Naive thymus-derived CD8-positive, alpha-beta T cell (primary cell): ENCODE results near the gene CFAP410. TPM values are rescaled to one million over a fixed set of nuclear protein-coding genes. Genes with fewer than 3 reads are reported as not detected.
"Not testable (repeated sequence)": the region's sequence is repeated elsewhere in the genome, so short reads cannot be mapped to it uniquely, and the experiment has no call there.

Experiments used
- ATAC-seq, 2 donors: fragments of 150-1000 bp; cut with Tn5 transposase in 1 of 2; sonication (Bioruptor Pico), chemical (Tn5 transposase) in 1 of 2; 1 replicate in 1 of 2; 2 replicates in 1 of 2; pipeline ENCODE4 v1.10.0; 2021; ENCODE audit warnings: mild to moderate bottlenecking in 2 of 2, moderate library complexity in 2 of 2
- POLR2A ChIA-PET: fragments of 350-600 bp; sonication (Branson Sonifier 250); formaldehyde crosslinking; loops from one replicate; lab custom pipeline; 2021; ENCODE audit warnings: antibody characterized with exemption; lab: Charles Lee
- DNase-seq, 10 donors: peaks; one replicate each; pipeline versions ENCODE4 v3.0.0 to v3.0.0-alpha.2; 2020 to 2022
- H3K27ac Mint-ChIP-seq, 10 donors: one replicate each; pipeline ENCODE4 v1.8.0; 2020 to 2022; ENCODE audit warnings: mild to moderate bottlenecking in 10 of 10, mixed read lengths in 10 of 10, moderate library complexity in 4 of 10, inconsistent platforms in 1 of 10
- H3K27me3 Mint-ChIP-seq, 5 donors: one replicate each; pipeline ENCODE4 v1.8.0; 2021 to 2022; ENCODE audit warnings: mixed read lengths in 5 of 5
- H3K36me3 Mint-ChIP-seq, 3 donors: one replicate each; pipeline ENCODE4 v1.8.0; 2020 to 2022; ENCODE audit warnings: mixed read lengths in 3 of 3, mild to moderate bottlenecking in 2 of 3, inconsistent platforms in 1 of 3
- H3K4me1 Mint-ChIP-seq, 4 donors: one replicate each; pipeline ENCODE4 v1.8.0; 2021 to 2022; ENCODE audit warnings: mixed read lengths in 4 of 4
- H3K4me3 Mint-ChIP-seq, 10 donors: one replicate each; pipeline ENCODE4 v1.8.0; 2020 to 2022; ENCODE audit warnings: mild to moderate bottlenecking in 10 of 10, mixed read lengths in 10 of 10, moderate library complexity in 6 of 10, inconsistent platforms in 1 of 10
- H3K9me3 Mint-ChIP-seq, 9 donors: one replicate each; pipeline ENCODE4 v1.8.0; 2020 to 2022; ENCODE audit warnings: mixed read lengths in 9 of 9, mild to moderate bottlenecking in 3 of 9, inconsistent platforms in 1 of 9, moderate library complexity in 1 of 9
- polyA plus RNA-seq, 3 donors: library from polyadenylated mRNA; unstranded; fragments of 300-500 nt; fragmentation: Illumina TruSeq; gene quantifications; one replicate each; pipeline ENCODE4 v1.2.3, GENCODE V29; 2021
- total RNA-seq, 8 experiments: library from RNA in 2 of 8; stranded (reverse) in 2 of 8; gene quantifications; one replicate each; pipeline ENCODE4 v1.2.3 and lab custom pipeline; 2021 to 2026

Gene CFAP410
- total and polyA plus RNA-seq, 5 experiments from 2014 or later: 23.2 to 60.2 (median 40.6) TPM

DNA sequence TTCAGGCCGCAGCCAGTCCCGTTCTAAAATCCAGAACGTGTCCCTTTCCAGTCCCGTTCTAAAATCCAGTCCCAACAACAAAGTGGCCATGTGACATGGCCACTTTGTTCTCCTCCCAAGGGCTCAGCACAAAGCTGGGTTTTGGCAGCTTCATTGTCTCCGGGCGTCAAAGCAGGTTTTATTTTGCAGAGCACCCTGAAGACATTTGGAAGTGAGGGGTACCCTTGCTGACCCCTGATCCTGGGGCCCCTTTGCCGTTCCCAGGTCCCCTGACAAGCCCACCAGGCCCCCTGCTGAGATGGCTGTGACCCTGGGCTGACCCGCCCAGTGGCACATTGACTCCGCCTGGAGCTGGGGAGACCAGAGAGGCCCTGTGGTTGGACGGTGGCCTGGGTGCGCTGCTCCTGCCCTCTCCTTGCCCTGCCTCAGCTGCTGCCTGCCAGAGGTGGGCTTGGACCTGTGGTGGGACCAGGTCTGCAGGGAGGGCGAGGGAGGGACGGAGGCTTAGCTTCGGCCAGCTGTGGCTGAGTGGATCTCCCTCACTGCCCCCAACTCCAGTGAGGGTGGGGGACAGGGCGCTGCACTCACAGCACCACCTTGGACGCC is 35.1 kb downstream of the CFAP410 start:
- POLR2A ChIA-PET: interaction anchor here (0.6 to 1.8 kb wide), 3 partner anchors 35 to 295 kb away, joined by 3 to 6 read pairs (median 4); partner anchors contain the start of gene CFAP410
- Mint-ChIP-seq H3K4me3 (peak overlapping the region in 2 of 10 donors; percentile 34 to 80), H3K4me1 (peaks cover 24 to 56% (median 49%) of the 10 kb centered on the region in 4 donors), H3K9me3 (no peaks in the 10 kb centered on the region), H3K27ac (peak overlapping the region in 6 of 10 donors; percentile 3 to 88 (median 78)), H3K36me3 (peaks cover 0 to 12% (median 2%) of the 10 kb centered on the region in 3 donors), H3K27me3 (no peaks in the 10 kb centered on the region)
- ATAC-seq: no peak
- DNase-seq: no peak

DNA sequence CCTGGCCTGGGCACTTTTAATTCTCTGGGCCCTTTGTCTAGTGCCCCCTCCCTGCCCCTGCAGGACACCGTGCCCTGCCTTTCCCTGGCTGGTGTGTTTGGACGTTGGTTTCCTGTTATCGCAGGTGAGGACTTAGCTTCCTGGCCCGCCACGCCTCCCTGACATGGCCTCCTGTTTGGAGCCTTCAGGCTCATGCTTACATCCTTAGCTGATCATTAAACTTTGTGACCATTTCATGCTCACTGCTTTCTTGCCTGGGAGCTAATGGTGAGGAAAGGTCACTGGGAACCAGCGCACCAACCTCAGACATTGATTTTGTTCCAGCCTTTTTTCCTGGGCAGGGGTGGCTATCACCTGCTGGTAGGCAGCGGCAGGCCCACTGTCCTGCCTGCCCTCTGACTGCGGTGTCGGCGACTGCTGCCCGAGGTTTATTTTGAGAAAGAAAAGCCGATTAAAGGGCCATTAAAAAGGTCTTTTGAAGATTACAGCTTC is 35.7 kb downstream of the CFAP410 start:
- H3K9me3 Mint-ChIP-seq: no peaks in the 10 kb centered on the region
- peaks cover 0 to 12% (median 2%) of the 10 kb centered on the region in 3 donors for H3K36me3 Mint-ChIP-seq
- H3K27me3 Mint-ChIP-seq: no peaks in the 10 kb centered on the region
- peaks cover 24 to 62% (median 53%) of the 10 kb centered on the region in 4 donors for H3K4me1 Mint-ChIP-seq
- peak overlapping the region; percentile 21 to 87 (median 80) for H3K4me3 Mint-ChIP-seq
- no peak for ATAC-seq
- POLR2A ChIA-PET: interaction anchor here (0.6 to 1.8 kb wide), 3 partner anchors 9 to 295 kb away, joined by 4 to 6 read pairs (median 4); partner anchors contain the start of gene CFAP410
- peak overlapping the region; percentile 60 to 90 (median 84) for H3K27ac Mint-ChIP-seq
- DNase-seq: no peak

DNA sequence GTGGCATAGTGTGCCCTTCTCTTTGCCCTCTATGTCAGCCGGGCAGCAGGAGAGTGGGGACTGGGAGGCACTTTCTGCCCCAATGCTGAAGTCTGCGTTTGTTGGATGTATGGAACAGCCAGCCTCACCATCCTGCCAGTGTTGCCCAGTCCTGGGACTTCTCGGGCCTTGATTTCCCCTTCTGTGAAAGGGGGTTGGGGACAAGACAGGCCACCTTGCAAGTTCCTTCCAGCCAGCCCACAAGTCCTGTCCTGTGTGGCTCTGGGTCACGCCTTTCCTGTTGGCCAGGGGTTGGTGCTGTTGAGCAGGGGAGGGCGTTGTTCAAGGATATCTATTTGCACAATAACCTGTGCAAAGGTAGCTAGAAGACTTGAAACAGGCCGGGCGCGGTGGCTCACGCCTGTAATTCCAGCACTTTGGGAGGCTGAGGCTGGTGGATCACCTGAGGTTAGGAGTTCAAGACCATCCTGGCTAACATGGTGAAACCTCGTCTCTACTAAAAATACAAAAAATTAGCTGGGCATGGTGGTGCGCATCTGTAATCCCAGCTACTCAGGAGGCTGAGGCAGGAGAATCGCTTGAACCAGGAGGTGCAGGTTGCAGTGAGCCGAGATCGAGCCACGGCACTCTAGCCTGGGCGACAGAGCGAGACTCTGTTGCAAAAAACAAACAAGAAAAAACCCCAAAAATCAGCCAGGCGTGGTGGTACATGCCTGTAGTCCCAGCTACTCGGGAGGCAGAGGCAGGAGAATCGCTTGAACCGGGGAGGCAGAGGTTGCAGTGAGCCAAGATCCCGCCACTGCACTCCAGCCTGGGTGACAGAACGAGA is 36.4 kb downstream of the CFAP410 start:
- H3K36me3 Mint-ChIP-seq, ATAC-seq, DNase-seq, H3K9me3 Mint-ChIP-seq, H3K27me3 Mint-ChIP-seq: not testable (repeated sequence)
- peaks cover 25 to 65% (median 58%) of the 10 kb centered on the region in 4 donors for H3K4me1 Mint-ChIP-seq
- POLR2A ChIA-PET: interaction anchor here (1.1 to 1.8 kb wide), 3 partner anchors 8 to 36 kb away, joined by 4 to 7 read pairs (median 6); partner anchors contain the start of gene CFAP410
- H3K27ac Mint-ChIP-seq: peak overlapping the region; percentile 13 to 88 (median 73)
- peak overlapping the region; percentile 54 to 85 (median 80) for H3K4me3 Mint-ChIP-seq

DNA sequence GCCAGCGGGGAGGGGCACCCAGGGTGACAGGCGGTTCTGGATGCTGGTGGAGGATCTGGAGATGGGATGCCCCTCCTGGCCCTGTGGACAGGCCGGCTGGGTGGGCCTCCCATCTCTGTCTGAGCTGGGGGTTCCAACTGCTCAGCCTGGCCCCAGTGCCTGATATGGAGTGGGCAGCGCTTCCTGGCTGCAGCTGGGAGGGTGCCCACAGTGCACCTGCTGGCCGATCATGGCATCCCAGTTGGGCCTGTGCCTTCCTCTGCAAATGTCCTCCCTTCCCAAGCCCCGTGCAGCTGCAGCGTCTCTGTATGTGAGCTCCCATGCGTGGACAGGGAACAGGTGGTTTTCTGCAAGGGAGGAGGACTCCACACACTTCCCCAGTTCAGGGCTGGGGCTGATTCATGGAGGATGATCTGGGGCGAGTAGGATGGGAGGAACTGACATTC is 37.2 kb downstream of the CFAP410 start:
- Mint-ChIP-seq H3K9me3 (no peaks in the 10 kb centered on the region), H3K4me1 (peaks cover 25 to 66% (median 62%) of the 10 kb centered on the region in 4 donors), H3K36me3 (peaks cover 0 to 2% (median 0%) of the 10 kb centered on the region in 3 donors), H3K27ac (peak overlapping the region in 9 of 10 donors; percentile 43 to 83 (median 73)), H3K27me3 (no peaks in the 10 kb centered on the region), H3K4me3 (peak overlapping the region; percentile 48 to 85 (median 76))
- POLR2A ChIA-PET: interaction anchor here (1.8 kb wide), 1 partner anchor 37 kb away, joined by 7 read pairs; the partner anchor contains the start of gene CFAP410
- no peak for ATAC-seq
- DNase-seq: no peak

DNA sequence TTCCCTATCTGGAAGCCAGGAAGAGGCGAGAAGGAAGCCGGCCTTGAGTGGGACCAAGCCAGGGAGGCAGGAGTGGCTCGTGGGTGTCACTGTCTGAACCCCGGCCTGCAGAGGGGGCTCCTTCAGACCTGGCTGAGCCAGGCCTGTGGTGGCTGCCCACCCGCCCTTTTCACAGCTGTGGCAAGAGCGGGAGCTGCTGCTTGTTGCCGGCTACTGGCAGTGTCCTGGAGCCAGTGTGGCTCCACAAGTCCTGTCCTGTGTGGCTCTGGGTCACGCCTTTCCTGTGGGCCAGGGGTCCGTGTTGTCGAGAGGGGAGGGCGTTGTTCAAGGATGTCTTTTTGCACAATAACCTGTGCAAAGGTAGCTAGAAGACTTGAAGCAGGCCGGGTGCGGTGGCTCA is 38.0 kb downstream of the CFAP410 start:
- H3K36me3 Mint-ChIP-seq: no peaks in the 10 kb centered on the region
- DNase-seq: no peak
- H3K9me3 Mint-ChIP-seq: no peaks in the 10 kb centered on the region
- peaks cover 25 to 66% (median 61%) of the 10 kb centered on the region in 4 donors for H3K4me1 Mint-ChIP-seq
- peak overlapping the region; percentile 13 to 82 (median 73) for H3K27ac Mint-ChIP-seq
- H3K27me3 Mint-ChIP-seq: no peaks in the 10 kb centered on the region
- POLR2A ChIA-PET: interaction anchor here (0.6 to 1.8 kb wide), 4 partner anchors 14 to 52 kb away, joined by 3 to 7 read pairs (median 4); partner anchors contain the start of genes CFAP410 and TRPM2
- H3K4me3 Mint-ChIP-seq: peak overlapping the region; percentile 74 to 90 (median 80)
- ATAC-seq: no peak

DNA sequence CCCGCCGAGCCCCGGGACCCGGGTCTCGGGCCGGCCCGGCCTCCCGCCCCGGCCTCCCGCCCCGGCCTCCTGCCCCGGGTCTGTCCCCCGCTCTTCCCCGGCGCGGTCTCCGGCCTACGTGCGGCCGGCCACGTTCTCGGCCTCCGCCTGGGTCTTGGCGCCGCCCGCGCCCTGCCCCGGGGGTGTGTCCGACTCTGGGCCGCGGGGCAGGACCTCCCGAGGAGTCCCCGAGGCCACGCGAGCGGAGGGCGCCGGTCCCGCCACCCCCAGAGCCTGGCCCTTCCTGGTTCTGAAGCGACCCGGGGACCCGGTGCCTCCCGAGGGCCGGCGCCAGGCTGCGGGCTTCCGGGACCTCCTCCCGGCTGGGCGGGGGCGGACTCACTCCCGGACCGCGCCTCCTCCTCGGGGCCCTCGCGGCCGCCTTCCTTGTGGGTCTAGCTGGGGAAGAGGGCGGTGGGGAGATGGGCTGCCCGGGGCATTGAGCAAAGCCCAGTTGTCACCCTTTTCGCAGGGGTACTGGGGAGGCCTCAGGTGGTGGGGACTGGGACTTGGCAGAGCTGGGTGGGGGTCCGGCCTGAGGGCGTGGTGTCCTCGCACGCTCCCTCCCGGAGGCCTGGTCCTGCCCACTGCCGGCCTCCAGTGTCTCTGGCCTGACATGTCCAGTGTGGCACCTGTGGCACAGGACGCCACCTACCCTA is 38.8 kb downstream of the CFAP410 start:
- H3K9me3 Mint-ChIP-seq: no peaks in the 10 kb centered on the region
- peak; percentile 26 to 51 for ATAC-seq

DNA sequence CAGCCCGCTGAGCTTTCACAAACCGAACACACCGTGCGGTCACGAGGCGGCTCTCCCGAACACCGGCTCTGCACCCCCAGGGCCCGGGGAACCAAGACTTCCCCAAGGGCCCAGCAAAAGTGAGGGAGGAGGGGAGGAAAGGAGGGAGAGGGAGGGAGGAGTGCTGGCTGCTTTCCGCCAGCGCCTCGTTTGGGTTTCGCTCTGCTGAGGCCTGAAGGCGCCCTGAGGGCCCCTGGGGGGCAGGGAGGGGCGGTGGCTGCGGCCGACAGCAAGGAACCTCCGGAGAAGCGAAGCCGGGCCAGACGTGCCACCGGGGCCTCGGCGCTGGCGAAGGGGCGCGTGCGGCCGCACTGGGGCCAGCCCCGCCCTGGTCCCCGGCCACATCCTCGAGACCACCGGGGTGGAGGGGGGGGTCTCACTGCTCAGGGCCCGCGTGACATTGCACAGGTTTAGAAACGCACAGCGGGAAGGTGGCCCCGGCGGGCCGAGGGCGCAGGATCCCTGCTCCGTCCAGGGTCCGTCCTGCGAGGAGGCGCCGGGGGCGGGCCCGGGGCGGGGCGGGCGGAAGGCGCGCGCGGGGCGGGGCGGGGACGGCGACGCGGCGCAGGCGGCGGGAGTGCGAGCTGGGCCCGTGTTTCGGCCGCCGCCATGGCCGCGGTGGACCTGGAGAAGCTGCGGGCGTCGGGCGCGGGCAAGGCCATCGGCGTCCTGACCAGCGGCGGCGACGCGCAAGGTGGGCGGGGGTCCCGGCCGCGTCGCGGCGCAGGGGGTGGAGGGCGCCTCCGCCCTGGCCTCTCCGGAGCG is 39.5 kb downstream of the CFAP410 start, which contains the start of gene PFKL:
TSS of gene PFKL (plus strand) at position 596 of the 804 bp plus-strand sequence. CDS start at position 649, 53 bp downstream.
- H3K4me1 Mint-ChIP-seq: peaks cover 24 to 70% (median 66%) of the 10 kb centered on the region in 4 donors
- peak within 1 kb of the TSS; percentile 82 to 96 (median 90) for H3K4me3 Mint-ChIP-seq
- peak within 1 kb of the TSS in 9 of 10 donors; percentile 89 to 97 (median 94) for H3K27ac Mint-ChIP-seq
- no peaks in the 10 kb centered on the region for H3K36me3 Mint-ChIP-seq
- peak; percentile 47 to 67 for ATAC-seq
- peak in 9 of 10 donors; percentile 21 to 66 (median 48) for DNase-seq
- POLR2A ChIA-PET: interaction anchor here (1.6 kb wide), 1 partner anchor 16 kb away, joined by 3 read pairs; no protein-coding TSS in a partner anchor
- no peaks in the 10 kb centered on the region for H3K27me3 Mint-ChIP-seq
- no peaks in the 10 kb centered on the region for H3K9me3 Mint-ChIP-seq

More for the DNA sequence above, 38.8 kb downstream of the CFAP410 start:
- H3K36me3 Mint-ChIP-seq: no peaks in the 10 kb centered on the region
- POLR2A ChIA-PET: interaction anchor here (0.6 to 1.6 kb wide), 4 partner anchors 15 to 492 kb away, joined by 3 to 4 read pairs (median 3); partner anchors contain the start of gene TRPM2
- peaks cover 26 to 70% (median 64%) of the 10 kb centered on the region in 4 donors for H3K4me1 Mint-ChIP-seq
- H3K27ac Mint-ChIP-seq: peak overlapping the region in 9 of 10 donors; percentile 24 to 86 (median 74)
- peak overlapping the region; percentile 74 to 90 (median 80) for H3K4me3 Mint-ChIP-seq
- H3K27me3 Mint-ChIP-seq: no peaks in the 10 kb centered on the region
- DNase-seq: peak in 8 of 10 donors; percentile 33 to 75 (median 43)

DNA sequence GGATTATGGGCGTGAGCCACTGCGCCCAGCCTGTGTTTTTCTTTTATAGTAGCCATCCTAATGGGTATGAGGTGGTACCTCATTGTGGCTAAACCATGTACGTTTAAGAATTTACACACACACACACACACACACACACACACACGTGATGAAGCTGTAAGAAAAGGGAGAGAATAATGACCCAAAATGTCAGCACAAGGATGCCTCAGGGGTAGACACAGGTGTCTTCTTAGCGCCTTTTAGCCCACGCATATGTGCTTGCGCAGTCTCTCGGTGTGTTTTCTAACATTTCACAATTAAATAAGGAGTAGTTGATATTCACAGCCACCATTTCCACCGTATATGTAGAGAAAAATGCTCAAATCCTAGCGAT is 40.1 kb downstream of the CFAP410 start:
- Mint-ChIP-seq H3K36me3 (no peaks in the 10 kb centered on the region), H3K9me3 (no peaks in the 10 kb centered on the region), H3K4me1 (peaks cover 24 to 71% (median 67%) of the 10 kb centered on the region in 4 donors), H3K27me3 (no peaks in the 10 kb centered on the region), H3K4me3 (peak overlapping the region; percentile 82 to 96 (median 90)), H3K27ac (peak overlapping the region in 9 of 10 donors; percentile 89 to 97 (median 94))
- POLR2A ChIA-PET: interaction anchor here (2.5 kb wide), 1 partner anchor 39 kb away, joined by 8 read pairs; the partner anchor contains the start of gene CFAP410
- DNase-seq: peak in 1 of 10 donors; percentile 39
- peak; percentile 4 to 19 for ATAC-seq

DNA sequence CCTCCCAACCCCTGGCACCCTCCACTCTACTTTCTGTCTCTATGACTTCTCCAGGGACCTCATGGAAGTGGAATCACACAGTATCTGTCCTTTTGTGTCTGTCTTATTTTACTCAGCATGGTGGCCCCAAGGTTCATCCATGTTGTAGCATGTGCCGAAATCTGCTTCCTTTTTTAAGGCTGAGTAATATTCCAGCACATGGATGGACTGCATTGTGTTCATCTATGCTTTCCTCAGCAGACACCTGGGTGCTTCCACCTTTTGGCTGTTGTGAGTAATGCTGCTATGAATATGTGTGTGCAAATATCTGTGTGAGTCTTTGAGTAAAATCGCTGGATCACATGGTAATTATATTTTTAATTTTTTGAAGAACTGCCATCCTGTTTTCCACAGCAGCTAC is 40.9 kb downstream of the CFAP410 start:
- Mint-ChIP-seq H3K36me3 (no peaks in the 10 kb centered on the region), H3K9me3 (no peaks in the 10 kb centered on the region), H3K27ac (peak overlapping the region in 8 of 10 donors; percentile 4 to 92 (median 72)), H3K4me1 (peaks cover 21 to 68% (median 62%) of the 10 kb centered on the region in 4 donors), H3K4me3 (peak overlapping the region; percentile 39 to 84 (median 52)), H3K27me3 (no peaks in the 10 kb centered on the region)
- peak in 1 of 10 donors; percentile 32 for DNase-seq
- POLR2A ChIA-PET: interaction anchor here (2.5 kb wide), 1 partner anchor 40 kb away, joined by 8 read pairs; the partner anchor contains the start of gene CFAP410
- no peak for ATAC-seq

DNA sequence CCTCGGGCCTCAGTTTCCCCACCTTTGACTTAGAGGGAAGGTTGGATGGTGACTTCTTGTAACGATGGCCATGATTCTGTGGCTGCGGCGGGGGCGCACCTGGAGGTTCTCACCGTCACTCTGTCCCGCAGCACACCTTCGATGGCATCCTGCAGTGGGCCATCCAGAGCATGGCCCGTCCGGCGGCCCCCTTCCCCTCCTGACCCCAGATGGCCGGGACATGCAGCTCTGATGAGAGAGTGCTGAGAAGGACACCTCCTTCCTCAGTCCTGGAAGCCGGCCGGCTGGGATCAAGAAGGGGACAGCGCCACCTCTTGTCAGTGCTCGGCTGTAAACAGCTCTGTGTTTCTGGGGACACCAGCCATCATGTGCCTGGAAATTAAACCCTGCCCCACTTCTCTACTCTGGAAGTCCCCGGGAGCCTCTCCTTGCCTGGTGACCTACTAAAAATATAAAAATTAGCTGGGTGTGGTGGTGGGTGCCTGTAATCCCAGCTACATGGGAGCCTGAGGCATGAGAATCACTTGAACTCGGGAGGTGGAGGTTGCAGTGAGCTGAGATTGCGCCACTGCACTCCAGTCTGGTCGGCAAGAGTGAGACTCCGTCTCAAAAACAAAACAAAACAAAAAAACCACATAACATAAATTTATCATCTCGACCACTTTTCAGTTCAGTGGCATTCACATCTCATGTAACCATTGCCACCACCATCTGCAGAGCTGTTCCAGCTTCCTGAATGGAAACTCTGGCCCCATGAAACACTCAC is 41.5 kb downstream of the CFAP410 start:
- H3K36me3 Mint-ChIP-seq: no peaks in the 10 kb centered on the region
- H3K27me3 Mint-ChIP-seq: no peaks in the 10 kb centered on the region
- peaks cover 20 to 68% (median 57%) of the 10 kb centered on the region in 4 donors for H3K4me1 Mint-ChIP-seq
- DNase-seq: peak; percentile 55 to 83 (median 68)
- peak; percentile 38 to 45 for ATAC-seq
- peak overlapping the region in 9 of 10 donors; percentile 20 to 92 (median 68) for H3K27ac Mint-ChIP-seq
- POLR2A ChIA-PET: interaction anchor here (2.5 kb wide), 1 partner anchor 40 kb away, joined by 8 read pairs; the partner anchor contains the start of gene CFAP410
- H3K4me3 Mint-ChIP-seq: peak overlapping the region in 9 of 10 donors; percentile 22 to 84 (median 51)
- no peaks in the 10 kb centered on the region for H3K9me3 Mint-ChIP-seq
